Measurements from ENCODE around the gene CFAP298.

GRCh38 chr21:32560896-32561295, 51.3 kb downstream of the CFAP298 start:
- TF ChIP-seq EZH2 (IDR thresholded peaks at IDR 0.05), result no peak
- TF ChIP-seq POLR2AphosphoS5 (IDR thresholded peaks at IDR 0.05; ENCODE audit: borderline replicate concordance, low read depth, low read length), result no peak
